PC-9 (cell line): ENCODE results near the gene TRIP13.

Experiments
- EZH2 ChIP-seq: fragments of 200-600 bp; sonication (generic); IDR thresholded peaks from 2 replicates; pipeline ENCODE4 v1.8.0; 2017; ENCODE audit warnings: antibody characterized with exemption, low read depth
- TF ChIP-seq, protein P1 (sequence below): fragments of 200-600 bp; sonication (generic); conservative IDR thresholded peaks from 2 replicates; pipeline ENCODE4 v1.6.1; 2017; ENCODE audit warnings: mixed run types, antibody characterized with exemption, mild to moderate bottlenecking, moderate library complexity

DNA sequence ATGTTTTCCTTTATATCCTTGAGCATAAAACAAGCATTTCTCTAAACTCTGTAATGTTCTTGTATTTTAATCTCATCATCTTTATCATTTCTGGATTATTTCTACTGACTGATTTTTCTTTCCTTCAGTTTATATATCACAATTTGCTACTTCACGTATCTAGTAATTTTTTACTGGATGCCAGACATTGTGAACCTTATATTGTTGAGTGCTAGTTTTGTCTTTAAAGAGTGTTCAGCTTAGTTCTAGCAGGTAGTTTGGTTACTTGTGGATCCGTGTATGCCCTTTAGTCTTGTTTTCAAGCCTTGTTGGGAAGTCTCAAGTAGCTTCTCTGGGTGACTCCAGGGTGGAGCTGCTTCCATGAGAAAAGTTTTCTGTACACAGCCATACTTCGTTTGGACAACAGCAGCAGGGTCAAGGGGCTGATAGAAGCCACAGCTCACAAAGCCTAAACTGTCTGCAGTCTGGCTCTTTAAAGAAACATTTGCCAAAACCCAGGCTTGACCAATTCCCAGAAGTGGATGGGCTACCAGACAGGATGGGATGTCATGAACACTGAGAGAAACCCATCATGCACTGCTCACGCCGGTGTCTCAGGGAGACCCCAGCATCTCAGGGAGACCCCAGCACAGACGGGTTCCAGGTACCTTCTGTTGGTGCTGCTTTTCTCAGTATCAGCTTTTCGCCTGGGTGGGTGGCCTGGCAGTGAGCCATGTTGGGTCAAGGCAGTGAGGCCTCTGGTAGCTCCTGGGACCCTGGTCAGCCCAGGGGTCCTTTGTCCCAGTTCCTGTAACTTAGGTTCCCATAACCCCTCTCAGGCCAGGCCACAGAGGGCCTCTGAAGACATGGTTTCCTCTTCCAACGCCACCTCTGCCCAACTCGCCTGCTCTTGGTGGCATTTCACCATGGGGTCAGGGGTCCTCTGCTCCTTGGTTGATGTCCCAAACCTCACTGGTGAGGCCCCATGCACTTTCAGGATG lies 29.1 kb downstream of the TRIP13 start:
- TF ChIP-seq, protein P1, sequence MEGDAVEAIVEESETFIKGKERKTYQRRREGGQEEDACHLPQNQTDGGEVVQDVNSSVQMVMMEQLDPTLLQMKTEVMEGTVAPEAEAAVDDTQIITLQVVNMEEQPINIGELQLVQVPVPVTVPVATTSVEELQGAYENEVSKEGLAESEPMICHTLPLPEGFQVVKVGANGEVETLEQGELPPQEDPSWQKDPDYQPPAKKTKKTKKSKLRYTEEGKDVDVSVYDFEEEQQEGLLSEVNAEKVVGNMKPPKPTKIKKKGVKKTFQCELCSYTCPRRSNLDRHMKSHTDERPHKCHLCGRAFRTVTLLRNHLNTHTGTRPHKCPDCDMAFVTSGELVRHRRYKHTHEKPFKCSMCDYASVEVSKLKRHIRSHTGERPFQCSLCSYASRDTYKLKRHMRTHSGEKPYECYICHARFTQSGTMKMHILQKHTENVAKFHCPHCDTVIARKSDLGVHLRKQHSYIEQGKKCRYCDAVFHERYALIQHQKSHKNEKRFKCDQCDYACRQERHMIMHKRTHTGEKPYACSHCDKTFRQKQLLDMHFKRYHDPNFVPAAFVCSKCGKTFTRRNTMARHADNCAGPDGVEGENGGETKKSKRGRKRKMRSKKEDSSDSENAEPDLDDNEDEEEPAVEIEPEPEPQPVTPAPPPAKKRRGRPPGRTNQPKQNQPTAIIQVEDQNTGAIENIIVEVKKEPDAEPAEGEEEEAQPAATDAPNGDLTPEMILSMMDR: no peak
- no peak for TF ChIP-seq EZH2
